ENCODE measurements around the gene EXOSC10. TPM values are rescaled to one million over a fixed set of nuclear protein-coding genes. Genes with fewer than 3 reads are reported as not detected.
A peak's percentile ranks its signal among the peaks of the same experiment; 100 is the strongest.

EXOSC10 gene
- total and polyA plus RNA-seq, 9 of the 15 experiments (the other 6 are each of a cell fraction or from before 2014, with no cell fraction given) = 23.4 to 150 (median 105) TPM

- no peak for TF ChIP-seq CHAMP1 (IDR thresholded peaks at IDR 0.05)
- peak; percentile 37 for TF ChIP-seq CCNT2 (IDR thresholded peaks at IDR 0.05; ENCODE audit: borderline replicate concordance, extremely low read depth, insufficient read length, low read depth, low read length)
- TF ChIP-seq ZBTB2 (IDR thresholded peaks at IDR 0.05) = peak; percentile 95
- no peak for TF ChIP-seq HMG20A (CRISPR knock-in tag; conservative IDR thresholded peaks at IDR 0.05)
- no peak for TF ChIP-seq RCOR1 (IDR thresholded peaks at IDR 0.05; ENCODE audit: borderline replicate concordance in 1 of 2, low read depth in 2 of 2, low read length in 2 of 2)
- TF ChIP-seq, protein P1, sequence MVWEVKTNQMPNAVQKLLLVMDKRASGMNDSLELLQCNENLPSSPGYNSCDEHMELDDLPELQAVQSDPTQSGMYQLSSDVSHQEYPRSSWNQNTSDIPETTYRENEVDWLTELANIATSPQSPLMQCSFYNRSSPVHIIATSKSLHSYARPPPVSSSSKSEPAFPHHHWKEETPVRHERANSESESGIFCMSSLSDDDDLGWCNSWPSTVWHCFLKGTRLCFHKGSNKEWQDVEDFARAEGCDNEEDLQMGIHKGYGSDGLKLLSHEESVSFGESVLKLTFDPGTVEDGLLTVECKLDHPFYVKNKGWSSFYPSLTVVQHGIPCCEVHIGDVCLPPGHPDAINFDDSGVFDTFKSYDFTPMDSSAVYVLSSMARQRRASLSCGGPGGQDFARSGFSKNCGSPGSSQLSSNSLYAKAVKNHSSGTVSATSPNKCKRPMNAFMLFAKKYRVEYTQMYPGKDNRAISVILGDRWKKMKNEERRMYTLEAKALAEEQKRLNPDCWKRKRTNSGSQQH (CRISPR knock-in tag; IDR thresholded peaks at IDR 0.05) = 0 out of 2 replicates have a peak, but pooled peaks have one; percentile 38
- peak; percentile 35; the same call in 1 of the 2 replicates for TF ChIP-seq CBFA2T3 (IDR thresholded peaks at IDR 0.05)
- TF ChIP-seq, protein P2, sequence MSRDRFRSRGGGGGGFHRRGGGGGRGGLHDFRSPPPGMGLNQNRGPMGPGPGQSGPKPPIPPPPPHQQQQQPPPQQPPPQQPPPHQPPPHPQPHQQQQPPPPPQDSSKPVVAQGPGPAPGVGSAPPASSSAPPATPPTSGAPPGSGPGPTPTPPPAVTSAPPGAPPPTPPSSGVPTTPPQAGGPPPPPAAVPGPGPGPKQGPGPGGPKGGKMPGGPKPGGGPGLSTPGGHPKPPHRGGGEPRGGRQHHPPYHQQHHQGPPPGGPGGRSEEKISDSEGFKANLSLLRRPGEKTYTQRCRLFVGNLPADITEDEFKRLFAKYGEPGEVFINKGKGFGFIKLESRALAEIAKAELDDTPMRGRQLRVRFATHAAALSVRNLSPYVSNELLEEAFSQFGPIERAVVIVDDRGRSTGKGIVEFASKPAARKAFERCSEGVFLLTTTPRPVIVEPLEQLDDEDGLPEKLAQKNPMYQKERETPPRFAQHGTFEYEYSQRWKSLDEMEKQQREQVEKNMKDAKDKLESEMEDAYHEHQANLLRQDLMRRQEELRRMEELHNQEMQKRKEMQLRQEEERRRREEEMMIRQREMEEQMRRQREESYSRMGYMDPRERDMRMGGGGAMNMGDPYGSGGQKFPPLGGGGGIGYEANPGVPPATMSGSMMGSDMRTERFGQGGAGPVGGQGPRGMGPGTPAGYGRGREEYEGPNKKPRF (IDR thresholded peaks at IDR 0.05; ENCODE audit: low read depth, low read length) = no peak
- no peak for TF ChIP-seq THAP7 (CRISPR knock-in tag; IDR thresholded peaks at IDR 0.05)
- peak; percentile 79 for TF ChIP-seq MBD2 (IDR thresholded peaks at IDR 0.05; ENCODE audit: borderline replicate concordance, low read depth)
- peak; percentile 20 for TF ChIP-seq PRDM10 (IDR thresholded peaks at IDR 0.05; ENCODE audit: partially characterized antibody)
- TF ChIP-seq NCOA6 (IDR thresholded peaks at IDR 0.05) = peak; percentile 92
- TF ChIP-seq ZNF263 (CRISPR knock-in tag; IDR thresholded peaks at IDR 0.05; ENCODE audit: borderline replicate concordance) = 0 out of 2 replicates have a peak, but pooled peaks have one; percentile 45
- TF ChIP-seq HIVEP1 (CRISPR knock-in tag; IDR thresholded peaks at IDR 0.05) = no peak
These were observed at the start of gene EXOSC10 (continued) for GRCh38 chr1:11099310-11100148.

All from K562 (cell line).